D721Med (cell line): Measurements from ENCODE around the gene DLGAP4.

ENCODE experiments used
- DNase-seq: peaks from one replicate; pipeline ENCODE4 v3.0.0; 2011; ENCODE audit warnings: low spot score; ENCODE audit not compliant: insufficient read length
- FAIRE-seq: peaks from 2 replicates; lab custom pipeline; 2011; peaks lifted over from hg19 to GRCh38; lab: Jason Lieb, UNC
- CTCF ChIP-seq: IDR thresholded peaks from 2 replicates; pipeline ENCODE4 v1.5.1; 2012; ENCODE audit warnings: mild to moderate bottlenecking, control low read depth; ENCODE audit not compliant: insufficient read depth; ENCODE audit errors: missing control alignments

The DLGAP4 gene

GRCh38 chr20:36277546-36277945 lies 28.6 kb upstream of the DLGAP4 start:
- FAIRE-seq (no peak), DNase-seq (no peak)
- no peak for TF ChIP-seq CTCF

- FAIRE-seq (no peak), DNase-seq (no peak)
- no peak for TF ChIP-seq CTCF
These were observed 26.8 kb upstream of the DLGAP4 start for GRCh38 chr20:36279362-36279761.

- FAIRE-seq, result no peak
- no peak for DNase-seq
- no peak for TF ChIP-seq CTCF
These were observed 26.4 kb upstream of the DLGAP4 start for GRCh38 chr20:36279776-36280175.

- DNase-seq, result no peak
- no peak for FAIRE-seq
- TF ChIP-seq CTCF, result no peak
These were observed 24.3 kb upstream of the DLGAP4 start for GRCh38 chr20:36281785-36282380.

- FAIRE-seq, result no peak
- TF ChIP-seq CTCF, result no peak
- DNase-seq, result no peak
These were observed 21.4 kb upstream of the DLGAP4 start for GRCh38 chr20:36284751-36285150.

GRCh38 chr20:36285746-36286447 lies 20.2 kb upstream of the DLGAP4 start:
- DNase-seq (no peak), FAIRE-seq (no peak)
- TF ChIP-seq CTCF, result no peak

- FAIRE-seq (no peak), DNase-seq (no peak)
- no peak for TF ChIP-seq CTCF
These were observed 8.5 kb upstream of the DLGAP4 start for GRCh38 chr20:36297656-36298055.
